ENCODE data around the gene PTCRA. TPM values are rescaled to one million over a fixed set of nuclear protein-coding genes. Genes with fewer than 3 reads are reported as not detected.
"Not testable (repeated sequence)": the region's sequence is repeated elsewhere in the genome, so short reads cannot be mapped to it uniquely, and the experiment has no call there.

PTCRA gene
- total RNA-seq, 6 donors from 2014 or later = 3.3 to 10.7 (median 7.1) TPM; not detected in 2

DNA sequence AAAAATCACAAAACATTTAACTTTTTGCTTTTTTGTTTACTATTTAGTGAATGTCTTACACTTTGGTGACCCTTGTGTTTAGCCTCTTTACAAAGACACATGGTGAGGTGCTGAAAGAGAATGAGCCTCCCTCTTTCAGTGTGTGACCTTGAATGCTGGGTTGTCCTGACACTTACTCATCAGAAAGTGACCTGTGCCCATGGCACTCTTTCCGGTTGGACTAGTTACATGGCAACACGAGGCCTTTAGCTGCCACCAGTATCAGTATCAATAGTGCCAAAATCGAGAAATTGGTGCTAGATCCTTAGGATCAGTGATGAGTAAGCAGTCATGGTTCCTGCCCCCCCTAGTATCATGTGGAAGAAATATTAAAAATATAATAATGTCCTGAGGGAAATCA lies 38.2 kb upstream of the PTCRA start:
- H3K9me3 ChIP-seq = no peaks in the 10 kb centered on the region
- peaks cover 0 to 14% (median 8%) of the 10 kb centered on the region in 4 donors for H3K36me3 ChIP-seq
- no peak overlapping the region for H3K4me3 ChIP-seq
- TF ChIP-seq CTCF (IDR thresholded peaks at IDR 0.05) (no peak), POLR2A (IDR thresholded peaks at IDR 0.05) (no peak), POLR2AphosphoS5 (IDR thresholded peaks at IDR 0.05) (no peak), EP300 (IDR thresholded peaks at IDR 0.05) (no peak)
- H3K27me3 ChIP-seq = no peaks in the 10 kb centered on the region
- peaks cover 16 to 35% (median 21%) of the 10 kb centered on the region in 4 donors for H3K4me1 ChIP-seq
- 61 to 87% methylated on average over 3 of the region's 3 CpGs for WGBS, 2 donors
- H3K27ac ChIP-seq = no peak overlapping the region
- ATAC-seq (ENCODE audit: low FRiP score in 2 of 2) = no peak
- DNase-seq = no peak

GRCh38 chr6:42879372-42880239 lies 36.2 kb upstream of the PTCRA start, which contains the start of gene RPL7L1:
TSS of gene RPL7L1 (plus strand) at chr6:42879616. CDS start at chr6:42879911, 295 bp downstream.
- DNase-seq (peak; percentile 83 to 94), ATAC-seq (ENCODE audit: low FRiP score in 2 of 2) (peak; percentile 98 to 99)
- Histone ChIP-seq H3K27me3 (no peaks in the 10 kb centered on the region), H3K36me3 (peaks cover 8 to 33% (median 27%) of the 10 kb centered on the region in 4 donors), H3K9me3 (no peaks in the 10 kb centered on the region), H3K4me3 (peak within 1 kb of the TSS; percentile 24 to 73 (median 65)), H3K4me1 (peaks cover 16 to 35% (median 22%) of the 10 kb centered on the region in 4 donors), H3K27ac (peak within 1 kb of the TSS; percentile 90 to 97 (median 94))
- 0 to 1% methylated on average over 31 to 41 of the region's 41 CpGs for WGBS, 2 donors
- TF ChIP-seq CTCF (IDR thresholded peaks at IDR 0.05) (peak in 4 of 6 experiments; percentile 20 to 62 (median 28)), POLR2A (IDR thresholded peaks at IDR 0.05) (peak in 3 of 4 donors; percentile 52 to 75 (median 54)), EP300 (IDR thresholded peaks at IDR 0.05) (no peak), POLR2AphosphoS5 (IDR thresholded peaks at IDR 0.05) (peak; percentile 58 to 80)

- Histone ChIP-seq H3K27ac (peak overlapping the region; percentile 90 to 97 (median 94)), H3K36me3 (peaks cover 15 to 40% (median 35%) of the 10 kb centered on the region in 4 donors), H3K4me1 (peaks cover 16 to 42% (median 22%) of the 10 kb centered on the region in 4 donors), H3K4me3 (peak overlapping the region; percentile 24 to 73 (median 65))
- not testable (repeated sequence) for ATAC-seq (ENCODE audit: low FRiP score in 2 of 2); H3K9me3 ChIP-seq; H3K27me3 ChIP-seq
- DNase-seq = peak in 1 of 2 donors; percentile 44
- WGBS, 2 donors = 10 to 11% methylated on average over 25 of the region's 25 CpGs
These were observed 35.5 kb upstream of the PTCRA start for GRCh38 chr6:42880240-42880817.

GRCh38 chr6:42880871-42881270 lies 35.0 kb upstream of the PTCRA start:
- not testable (repeated sequence) for ATAC-seq (ENCODE audit: low FRiP score in 2 of 2); H3K27me3 ChIP-seq; H3K9me3 ChIP-seq
- Histone ChIP-seq H3K4me3 (peak overlapping the region; percentile 24 to 73 (median 65)), H3K27ac (peak overlapping the region in 3 of 4 donors; percentile 90 to 97 (median 95)), H3K36me3 (peaks cover 20 to 46% (median 39%) of the 10 kb centered on the region in 4 donors), H3K4me1 (peaks cover 16 to 42% (median 22%) of the 10 kb centered on the region in 4 donors)
- WGBS, 2 donors = 87% methylated on average over 12 of the region's 12 CpGs
- peak in 1 of 2 donors; percentile 54 for DNase-seq

GRCh38 chr6:42885702-42886101 lies 30.2 kb upstream of the PTCRA start:
- WGBS, 2 donors = 65 to 77% methylated on average over 4 of the region's 4 CpGs
- Histone ChIP-seq H3K9me3 (no peaks in the 10 kb centered on the region), H3K4me1 (peaks cover 13 to 29% (median 21%) of the 10 kb centered on the region in 4 donors), H3K27me3 (no peaks in the 10 kb centered on the region), H3K36me3 (peaks cover 23 to 69% (median 49%) of the 10 kb centered on the region in 4 donors), H3K4me3 (no peak overlapping the region), H3K27ac (peak overlapping the region in 1 of 4 donors; percentile 40)
- TF ChIP-seq CTCF (IDR thresholded peaks at IDR 0.05) (no peak), EP300 (IDR thresholded peaks at IDR 0.05) (no peak)
- DNase-seq = peak in 1 of 2 donors; percentile 64
- ATAC-seq (ENCODE audit: low FRiP score in 2 of 2) = no peak

GRCh38 chr6:42888201-42888600 lies 27.7 kb upstream of the PTCRA start:
- Histone ChIP-seq H3K36me3 (peaks cover 23 to 49% (median 36%) of the 10 kb centered on the region in 4 donors), H3K4me1 (peaks cover 6 to 22% (median 12%) of the 10 kb centered on the region in 4 donors)
- DNase-seq; H3K27ac ChIP-seq; ATAC-seq (ENCODE audit: low FRiP score in 2 of 2); H3K27me3 ChIP-seq; H3K4me3 ChIP-seq; H3K9me3 ChIP-seq: not testable (repeated sequence)
- WGBS, 2 donors = 94 to 100% methylated on average over 4 of the region's 4 CpGs
